ENCODE results near the gene ITIH1. TPM values are rescaled to one million over a fixed set of nuclear protein-coding genes. Genes with fewer than 3 reads are reported as not detected.

Gene ITIH1
- total RNA-seq, 1 donor from 2014 or later: 0.80 TPM

GRCh38 chr3:52794612-52795099, 17.3 kb downstream of the ITIH1 start, which contains the start of gene ITIH3:
TSS of gene ITIH3 (plus strand) at chr3:52794796. CDS start at chr3:52794804, 8 bp downstream.
- intact Hi-C loops (cut with micrococcal nuclease): no loop called here
- no peaks in the 10 kb centered on the region for H3K36me3 Mint-ChIP-seq (ENCODE audit: low read depth)
- CTCF ChIA-PET: no interaction called here
- no peak within 1 kb of the TSS for H3K27ac Mint-ChIP-seq
- no peaks in the 10 kb centered on the region for H3K4me1 Mint-ChIP-seq
- POLR2A ChIA-PET: no interaction called here
- no peak for ATAC-seq (ENCODE audit: low read depth)
- no peak within 1 kb of the TSS for H3K4me3 Mint-ChIP-seq
- no peaks in the 10 kb centered on the region for H3K9me3 Mint-ChIP-seq
- H3K27me3 Mint-ChIP-seq: no peaks in the 10 kb centered on the region
- DNase-seq: no peak
- no peak for TF ChIP-seq CTCF (IDR thresholded peaks at IDR 0.05)

- POLR2A ChIA-PET: interaction anchor here (0.7 kb wide), 1 partner anchor 24 kb away, joined by 3 read pairs; no protein-coding TSS in a partner anchor
- no peak overlapping the region for H3K27ac Mint-ChIP-seq
Observed at GRCh38 chr3:52795298-52795900, 18.0 kb downstream of the ITIH1 start.

GRCh38 chr3:52796411-52796810, 19.0 kb downstream of the ITIH1 start:
- Mint-ChIP-seq H3K27me3 (no peaks in the 10 kb centered on the region), H3K9me3 (no peaks in the 10 kb centered on the region), H3K4me3 (no peak overlapping the region), H3K36me3 (ENCODE audit: low read depth) (no peaks in the 10 kb centered on the region), H3K4me1 (no peaks in the 10 kb centered on the region), H3K27ac (no peak overlapping the region)
- no peak for TF ChIP-seq CTCF (IDR thresholded peaks at IDR 0.05)
- ChIA-PET CTCF (no interaction called here), POLR2A (no interaction called here)
- no peak for ATAC-seq (ENCODE audit: low read depth)
- DNase-seq: no peak
- intact Hi-C loops (cut with micrococcal nuclease): no loop called here

More at GRCh38 chr3:52795298-52795900, 18.0 kb downstream of the ITIH1 start:
- no peak for ATAC-seq (ENCODE audit: low read depth)
- no peak for TF ChIP-seq CTCF (IDR thresholded peaks at IDR 0.05)
- CTCF ChIA-PET: no interaction called here
- Mint-ChIP-seq H3K36me3 (ENCODE audit: low read depth) (no peaks in the 10 kb centered on the region), H3K27me3 (no peaks in the 10 kb centered on the region), H3K4me3 (no peak overlapping the region), H3K9me3 (no peaks in the 10 kb centered on the region), H3K4me1 (no peaks in the 10 kb centered on the region)
- intact Hi-C loops (cut with micrococcal nuclease): no loop called here
- DNase-seq: no peak

GRCh38 chr3:52798376-52798977, 21.1 kb downstream of the ITIH1 start:
- DNase-seq: no peak
- H3K27me3 Mint-ChIP-seq: no peaks in the 10 kb centered on the region
- ChIA-PET CTCF (interaction anchor here (1.2 to 1.5 kb wide), 2 partner anchors 28 to 55 kb away, joined by 4 read pairs; partner anchors contain the start of gene NEK4), POLR2A (no interaction called here)
- no peak for TF ChIP-seq CTCF (IDR thresholded peaks at IDR 0.05)
- no peak overlapping the region for H3K27ac Mint-ChIP-seq
- no peaks in the 10 kb centered on the region for H3K9me3 Mint-ChIP-seq
- no peaks in the 10 kb centered on the region for H3K36me3 Mint-ChIP-seq (ENCODE audit: low read depth)
- H3K4me3 Mint-ChIP-seq: no peak overlapping the region
- H3K4me1 Mint-ChIP-seq: no peaks in the 10 kb centered on the region
- ATAC-seq (ENCODE audit: low read depth): no peak
- intact Hi-C loops (cut with micrococcal nuclease): no loop called here

- Mint-ChIP-seq H3K27me3 (no peaks in the 10 kb centered on the region), H3K4me1 (no peaks in the 10 kb centered on the region), H3K4me3 (no peak overlapping the region), H3K36me3 (ENCODE audit: low read depth) (no peaks in the 10 kb centered on the region), H3K27ac (no peak overlapping the region), H3K9me3 (no peaks in the 10 kb centered on the region)
- intact Hi-C loops (cut with micrococcal nuclease): loop anchor here (1.0 kb wide), 2 partner anchors 29 to 57 kb away; partner anchors contain the start of gene NEK4
- no peak for DNase-seq
- ATAC-seq (ENCODE audit: low read depth): no peak
- TF ChIP-seq CTCF (IDR thresholded peaks at IDR 0.05): no peak
- ChIA-PET POLR2A (no interaction called here), CTCF (interaction anchor here (1.2 to 1.5 kb wide), 2 partner anchors 28 to 56 kb away, joined by 4 read pairs; partner anchors contain the start of gene NEK4)
Observed at GRCh38 chr3:52798978-52799476, 21.6 kb downstream of the ITIH1 start.

All from activated B cell treated with CpG ODN at 0.5 μM for 24 hours (primary cell).